Measurements from ENCODE around the gene HELZ2.

GRCh38 chr20:63572071-63572787 is 1.8 kb downstream of the HELZ2 start:
- TF ChIP-seq POLR2A (IDR thresholded peaks at IDR 0.05) (no peak), CTCF (IDR thresholded peaks at IDR 0.05) (no peak)
